NCI-H2081 (cell line): ENCODE results near the gene ANKMY2.
"Not testable (repeated sequence)": the region's sequence is repeated elsewhere in the genome, so short reads cannot be mapped to it uniquely, and the experiment has no call there.

Experiments
- DNase-seq, 2 experiments: peaks; one replicate each; lab custom pipeline; 2025; lab: John Stamatoyannopoulos, UW

ANKMY2 gene

GRCh38 chr7:16659854-16660497 is 14.4 kb upstream of the ANKMY2 start:
- DNase-seq = not testable (repeated sequence)

GRCh38 chr7:16657656-16658279 is 12.2 kb upstream of the ANKMY2 start:
- DNase-seq = no peak

- no peak for DNase-seq
These were observed 10.6 kb upstream of the ANKMY2 start for GRCh38 chr7:16656141-16656540.

- DNase-seq = no peak
These were observed 9.8 kb upstream of the ANKMY2 start for GRCh38 chr7:16655394-16655793.

GRCh38 chr7:16652888-16653287 is 7.3 kb upstream of the ANKMY2 start:
- peak; percentile 13 to 69 for DNase-seq

GRCh38 chr7:16652240-16652583 is 6.7 kb upstream of the ANKMY2 start:
- DNase-seq = no peak

- no peak for DNase-seq
These were observed 6.1 kb upstream of the ANKMY2 start for GRCh38 chr7:16651396-16652239.

- no peak for DNase-seq
These were observed 4.7 kb upstream of the ANKMY2 start for GRCh38 chr7:16650266-16650665.

GRCh38 chr7:16649196-16649595 is 3.6 kb upstream of the ANKMY2 start:
- no peak for DNase-seq

GRCh38 chr7:16648551-16648950 is 3.0 kb upstream of the ANKMY2 start:
- peak in 1 of 2 experiments; percentile 26 for DNase-seq

GRCh38 chr7:16647435-16647960 is 1.9 kb upstream of the ANKMY2 start:
- peak in 1 of 2 experiments; percentile 47 for DNase-seq

- peak; percentile 11 to 38 for DNase-seq
These were observed 1.0 kb upstream of the ANKMY2 start for GRCh38 chr7:16646472-16647072.

- peak; percentile 41 to 42 for DNase-seq
These were observed 640 bp downstream of the ANKMY2 start for GRCh38 chr7:16644636-16645592.

- no peak for DNase-seq
These were observed 1.4 kb downstream of the ANKMY2 start for GRCh38 chr7:16644157-16644556.

GRCh38 chr7:16638282-16639280 is 7.0 kb downstream of the ANKMY2 start:
- no peak for DNase-seq

- DNase-seq = no peak
These were observed 8.2 kb downstream of the ANKMY2 start for GRCh38 chr7:16637379-16637778.

GRCh38 chr7:16636555-16637101 is 8.9 kb downstream of the ANKMY2 start:
- no peak for DNase-seq

GRCh38 chr7:16634271-16634738 is 11.2 kb downstream of the ANKMY2 start:
- DNase-seq = no peak

- DNase-seq = no peak
These were observed 14.9 kb downstream of the ANKMY2 start for GRCh38 chr7:16630654-16631053.
